ENCODE data around the gene B3GNT8. TPM values are rescaled to one million over a fixed set of nuclear protein-coding genes. Genes with fewer than 3 reads are reported as not detected.
"Not testable (repeated sequence)": the region's sequence is repeated elsewhere in the genome, so short reads cannot be mapped to it uniquely, and the experiment has no call there.

B3GNT8 gene
- polyA plus RNA-seq, 10 donors, result 0.47 to 2.5 (median 1.7) TPM

- no peak for DNase-seq
Measured at GRCh38 chr19:41416194-41416674, 10.9 kb downstream of the B3GNT8 start.

- no peak for DNase-seq
Measured at GRCh38 chr19:41415154-41415571, 12.0 kb downstream of the B3GNT8 start.

- DNase-seq, result no peak
Measured at GRCh38 chr19:41414461-41414860, 12.7 kb downstream of the B3GNT8 start.

- DNase-seq, result no peak
Measured at GRCh38 chr19:41413947-41414346, 13.2 kb downstream of the B3GNT8 start.

- DNase-seq, result no peak
Measured at GRCh38 chr19:41412953-41413352, 14.2 kb downstream of the B3GNT8 start.

- DNase-seq, result no peak
Measured at GRCh38 chr19:41411968-41412265, 15.3 kb downstream of the B3GNT8 start.

- no peak for DNase-seq
Measured at GRCh38 chr19:41411100-41411967, 15.8 kb downstream of the B3GNT8 start.

GRCh38 chr19:41410336-41411054 is 16.7 kb downstream of the B3GNT8 start:
- DNase-seq, result no peak

GRCh38 chr19:41409288-41409687 is 17.9 kb downstream of the B3GNT8 start:
- DNase-seq, result no peak

- DNase-seq, result not testable (repeated sequence)
Measured at GRCh38 chr19:41408846-41409245, 18.3 kb downstream of the B3GNT8 start.

- no peak for DNase-seq
Measured at GRCh38 chr19:41408256-41408655, 18.9 kb downstream of the B3GNT8 start.

- no peak for DNase-seq
Measured at GRCh38 chr19:41407271-41407670, 19.9 kb downstream of the B3GNT8 start.

GRCh38 chr19:41405776-41406175 is 21.4 kb downstream of the B3GNT8 start:
- DNase-seq, result no peak

- DNase-seq, result no peak
Measured at GRCh38 chr19:41403181-41403970, 23.8 kb downstream of the B3GNT8 start.

- DNase-seq, result no peak
Measured at GRCh38 chr19:41402010-41402409, 25.2 kb downstream of the B3GNT8 start.

GRCh38 chr19:41401483-41401882 is 25.7 kb downstream of the B3GNT8 start:
- DNase-seq, result no peak

- no peak for DNase-seq
Measured at GRCh38 chr19:41399525-41399924, 27.6 kb downstream of the B3GNT8 start.

- no peak for DNase-seq
Measured at GRCh38 chr19:41399091-41399490, 28.1 kb downstream of the B3GNT8 start.

GRCh38 chr19:41398598-41398997 is 28.6 kb downstream of the B3GNT8 start:
- DNase-seq, result no peak

GRCh38 chr19:41398050-41398418 is 29.1 kb downstream of the B3GNT8 start:
- DNase-seq, result no peak

- peak; percentile 100 for DNase-seq
Measured at GRCh38 chr19:41397086-41398049, 29.8 kb downstream of the B3GNT8 start, which contains the start of the genes BCKDHA and EXOSC5. Gene BCKDHA, plus strand, starts transcription at chr19:41397818. Its CDS starts 10 bp downstream, at chr19:41397828. Gene EXOSC5, minus strand, starts transcription at chr19:41397359. Its CDS starts 31 bp downstream, at chr19:41397328.

Data from muscle of back (tissue), 11 donors.